GM12891 (cell line): Measurements from ENCODE around the gene CACNB4.

ENCODE experiments used
- POLR2A ChIP-seq: IDR thresholded peaks from 2 replicates; pipeline ENCODE4 v1.6.1; 2011; ENCODE audit warnings: low read depth, low read length, control low read depth
- POLR2AphosphoS5 ChIP-seq: IDR thresholded peaks from 2 replicates; pipeline ENCODE4 v1.6.1; 2011; ENCODE audit warnings: low read depth, low read length, control low read depth
- SPI1 ChIP-seq: IDR thresholded peaks from 2 replicates; pipeline ENCODE4 v1.6.1; 2011; ENCODE audit warnings: low read depth, low read length, control low read depth
- TAF1 ChIP-seq: IDR thresholded peaks from 2 replicates; pipeline ENCODE4 v1.6.1; 2011; ENCODE audit warnings: low read depth, low read length, control low read depth

GRCh38 chr2:152092095-152092494, 6.7 kb downstream of the CACNB4 start:
- TF ChIP-seq POLR2AphosphoS5 = no peak
- no peak for TF ChIP-seq SPI1
- no peak for TF ChIP-seq TAF1
- no peak for TF ChIP-seq POLR2A
